Neural cell (in vitro differentiated cells): ENCODE results near the gene SGO2. TPM values are rescaled to one million over a fixed set of nuclear protein-coding genes. Genes with fewer than 3 reads are reported as not detected.

Source experiments
- H2AFZ ChIP-seq: fragments of 200-600, 300-800 bp; sonication (generic), shearing (Covaris generic); 2 replicates; pipeline ENCODE4 v1.6.0; 2014; ENCODE audit warnings: low read depth, mild to moderate bottlenecking, antibody characterized with exemption, low read length, moderate library complexity
- H3F3A ChIP-seq: fragments of 200-600 bp; shearing (Covaris generic); 2 replicates; pipeline ENCODE4 v1.6.1; 2016; ENCODE audit warnings: mild to moderate bottlenecking, moderate library complexity, mixed read lengths, antibody characterized with exemption, low read length; ENCODE audit not compliant: insufficient read depth, poor library complexity, severe bottlenecking
- H3K27ac ChIP-seq: fragments of 200-600, 300-800 bp; sonication (generic), shearing (Covaris generic); 2 replicates; pipeline ENCODE4 v1.5.1; 2014; ENCODE audit warnings: mild to moderate bottlenecking, low read length, moderate library complexity
- H3K27me3 ChIP-seq: fragments of 300-800, 200-600 bp; sonication (generic), shearing (Covaris generic); 2 replicates; pipeline ENCODE4 v1.6.0; 2014; ENCODE audit warnings: mild to moderate bottlenecking, low read depth, low read length, moderate library complexity; ENCODE audit not compliant: insufficient read depth
- H3K36me3 ChIP-seq: fragments of 300-800, 200-600 bp; sonication (generic), shearing (Covaris generic); 2 replicates; pipeline ENCODE4 v1.5.1; 2014; ENCODE audit warnings: mild to moderate bottlenecking, antibody characterized with exemption, low read length, moderate library complexity; ENCODE audit not compliant: insufficient read depth
- H3K4me2 ChIP-seq: fragments of 300-800, 200-600 bp; sonication (generic), shearing (Covaris generic); 2 replicates; pipeline ENCODE4 v1.6.0; 2014; ENCODE audit warnings: mild to moderate bottlenecking, low read length
- H3K4me3 ChIP-seq: fragments of 300-800, 200-600 bp; sonication (generic), shearing (Covaris generic); 2 replicates; pipeline ENCODE4 v1.5.1; 2014; ENCODE audit warnings: mild to moderate bottlenecking, low read length, moderate library complexity
- H3K79me2 ChIP-seq: fragments of 200-600 bp; shearing (Covaris generic); replicated peaks from 2 replicates; pipeline ENCODE4 v1.6.0; 2014; ENCODE audit warnings: mild to moderate bottlenecking, low read length, moderate library complexity; ENCODE audit not compliant: insufficient read depth
- H3K9ac ChIP-seq: fragments of 300-800, 200-600 bp; sonication (generic), shearing (Covaris generic); 2 replicates; pipeline ENCODE4 v1.6.1; 2016; ENCODE audit warnings: mild to moderate bottlenecking, low read length, mixed read lengths
- H3K9me2 ChIP-seq: fragments of 200-600 bp; shearing (Covaris generic); 2 replicates; pipeline ENCODE4 v1.6.1; 2016; ENCODE audit warnings: mild to moderate bottlenecking, low read length, mixed read lengths; ENCODE audit not compliant: insufficient read depth
- H3K9me3 ChIP-seq: fragments of 200-600, 300-800 bp; sonication (generic), shearing (Covaris generic); 2 replicates; pipeline ENCODE4 v1.6.1; 2016; ENCODE audit warnings: mild to moderate bottlenecking, mixed run types, low read length, moderate library complexity, mixed read lengths
- H4K20me1 ChIP-seq: fragments of 200-600 bp; shearing (Covaris generic); 2 replicates; pipeline ENCODE4 v1.6.1; 2016; ENCODE audit warnings: mild to moderate bottlenecking, mixed run types; ENCODE audit not compliant: insufficient read depth
- CTCF ChIP-seq: fragments of 450-650 bp; IDR thresholded peaks from 2 replicates; pipeline ENCODE4 v1.5.1; 2014; ENCODE audit warnings: antibody characterized with exemption, mild to moderate bottlenecking, moderate library complexity; ENCODE audit not compliant: poor library complexity, severe bottlenecking
- EP300 ChIP-seq: fragments of 450-650 bp; conservative IDR thresholded peaks from 2 replicates; pipeline ENCODE4 v1.6.1; 2014; ENCODE audit warnings: antibody characterized with exemption, mild to moderate bottlenecking, moderate library complexity; ENCODE audit not compliant: poor library complexity, severe bottlenecking
- EZH2 ChIP-seq: fragments of 200-600, 300-800 bp; shearing (Covaris generic), sonication (generic); IDR thresholded peaks from 2 replicates; pipeline ENCODE4 v1.6.1; 2014; ENCODE audit warnings: antibody characterized with exemption, low read length, borderline replicate concordance, mild to moderate bottlenecking; ENCODE audit not compliant: insufficient read depth, poor library complexity, severe bottlenecking
- MXI1 ChIP-seq: fragments of 450-650 bp; conservative IDR thresholded peaks from 2 replicates; pipeline ENCODE4 v1.6.1; 2014; ENCODE audit warnings: antibody characterized with exemption, mild to moderate bottlenecking; ENCODE audit not compliant: poor library complexity, severe bottlenecking
- POLR2AphosphoS5 ChIP-seq: IDR thresholded peaks from 2 replicates; pipeline ENCODE4 v1.6.1; 2012
- RAD21 ChIP-seq: fragments of 450-650 bp; conservative IDR thresholded peaks from 2 replicates; pipeline ENCODE4 v1.6.1; 2014; ENCODE audit warnings: antibody characterized with exemption, mild to moderate bottlenecking, moderate library complexity
- REST ChIP-seq: IDR thresholded peaks from 2 replicates; pipeline ENCODE4 v1.6.1; 2012; ENCODE audit warnings: borderline replicate concordance
- SMC3 ChIP-seq: fragments of 450-650 bp; conservative IDR thresholded peaks from 2 replicates; pipeline ENCODE4 v1.6.1; 2014; ENCODE audit warnings: antibody characterized with exemption, mild to moderate bottlenecking, moderate library complexity; ENCODE audit not compliant: poor library complexity
- TAF1 ChIP-seq: IDR thresholded peaks from 2 replicates; pipeline ENCODE4 v1.6.1; 2012; ENCODE audit warnings: low read depth
- polyA plus RNA-seq: library from polyadenylated mRNA; depleted of rRNA; stranded (reverse); fragments of >200 nt; gene quantifications from 2 replicates; pipeline ENCODE4 v1.2.3, GENCODE V29; 2014

Gene SGO2
- polyA plus RNA-seq, 1 donor from 2014 or later = 0.73 TPM

- no peak overlapping the region for H2AFZ ChIP-seq
- H3K9me3 ChIP-seq = no peaks in the 10 kb centered on the region
- no peaks in the 10 kb centered on the region for H4K20me1 ChIP-seq
- no peaks in the 10 kb centered on the region for H3K27me3 ChIP-seq
- H3K4me2 ChIP-seq = no peak overlapping the region
- H3K79me2 ChIP-seq = no peaks in the 10 kb centered on the region
- H3K9ac ChIP-seq = no peak overlapping the region
- H3K4me3 ChIP-seq = no peak overlapping the region
- no peaks in the 10 kb centered on the region for H3K9me2 ChIP-seq
- H3K27ac ChIP-seq = no peak overlapping the region
- TF ChIP-seq CTCF = no peak
- no peak for TF ChIP-seq REST
- no peak for TF ChIP-seq EZH2
- TF ChIP-seq MXI1 = no peak
- TF ChIP-seq SMC3 = no peak
- no peak for TF ChIP-seq EP300
- no peak for TF ChIP-seq TAF1
- TF ChIP-seq RAD21 = no peak
- no peak for TF ChIP-seq POLR2AphosphoS5
- no peaks in the 10 kb centered on the region for H3K36me3 ChIP-seq
- no peaks in the 10 kb centered on the region for H3F3A ChIP-seq
Observed at GRCh38 chr2:200620606-200621390, 94.8 kb downstream of the SGO2 start.

DNA sequence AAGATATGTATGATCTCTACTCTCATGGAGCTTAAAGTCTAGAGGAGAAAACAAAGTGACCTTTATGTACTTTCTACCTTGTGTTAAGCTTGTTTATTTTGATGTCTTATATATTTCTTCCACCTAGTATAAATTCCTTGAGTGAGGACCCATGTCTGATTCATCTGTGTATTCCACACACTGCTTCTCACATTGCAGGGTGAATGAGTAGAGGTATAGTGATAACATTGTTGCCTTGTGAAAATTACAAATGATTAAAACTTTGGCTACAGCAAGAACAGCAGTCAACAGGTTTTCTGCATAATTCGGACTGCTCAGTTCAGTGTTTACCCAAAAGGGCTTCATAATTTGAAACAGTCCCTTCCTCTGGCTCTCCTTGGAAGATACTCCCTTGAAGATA is 96.1 kb downstream of the SGO2 start:
- H3K9ac ChIP-seq = no peak overlapping the region
- H3K9me3 ChIP-seq = no peaks in the 10 kb centered on the region
- no peak overlapping the region for H3K4me3 ChIP-seq
- H3K27me3 ChIP-seq = no peaks in the 10 kb centered on the region
- H3K79me2 ChIP-seq = no peaks in the 10 kb centered on the region
- no peak overlapping the region for H2AFZ ChIP-seq
- TF ChIP-seq TAF1 = no peak
- no peak for TF ChIP-seq CTCF
- TF ChIP-seq POLR2AphosphoS5 = no peak
- TF ChIP-seq EZH2 = no peak
- TF ChIP-seq MXI1 = no peak
- TF ChIP-seq RAD21 = no peak
- no peak for TF ChIP-seq REST
- TF ChIP-seq EP300 = no peak
- no peak for TF ChIP-seq SMC3
- H3K36me3 ChIP-seq = no peaks in the 10 kb centered on the region
- no peak overlapping the region for H3K4me2 ChIP-seq
- no peak overlapping the region for H3K27ac ChIP-seq
- H3F3A ChIP-seq = no peaks in the 10 kb centered on the region
- no peaks in the 10 kb centered on the region for H3K9me2 ChIP-seq
- no peaks in the 10 kb centered on the region for H4K20me1 ChIP-seq
